Cardiac fibroblast (primary cell): ENCODE measurements around the gene ZNF79.

Experiments
- DNase-seq, 2 donors: peaks; one replicate each; pipeline versions ENCODE4 v3.0.0 to v3.0.0-alpha.2; 2010; ENCODE audit warnings: low read depth in 2 of 2
- H3K4me3 ChIP-seq, 2 donors: replicated peaks in 1 of 2; 1 replicate in 1 of 2; 2 replicates in 1 of 2; pipeline ENCODE4 v1.5.1; 2011; ENCODE audit warnings: low read depth in 2 of 2, low read length in 2 of 2, mild to moderate bottlenecking in 2 of 2, moderate library complexity in 1 of 2
- CTCF ChIP-seq: IDR thresholded peaks from one replicate; pipeline ENCODE4 v1.5.1; 2011; ENCODE audit warnings: low read depth, mild to moderate bottlenecking, low read length, inconsistent platforms

ZNF79 gene

GRCh38 chr9:127415657-127416056 lies 8.5 kb upstream of the ZNF79 start:
- no peak overlapping the region for H3K4me3 ChIP-seq
- no peak for TF ChIP-seq CTCF
- DNase-seq: no peak

GRCh38 chr9:127417131-127418036 lies 6.8 kb upstream of the ZNF79 start:
- no peak for TF ChIP-seq CTCF
- peak in 1 of 2 donors; percentile 20 for DNase-seq
- no peak overlapping the region for H3K4me3 ChIP-seq

GRCh38 chr9:127418037-127418471 lies 6.1 kb upstream of the ZNF79 start:
- TF ChIP-seq CTCF: peak; percentile 10
- H3K4me3 ChIP-seq: no peak overlapping the region
- peak in 1 of 2 donors; percentile 21 for DNase-seq

GRCh38 chr9:127419348-127419747 lies 4.8 kb upstream of the ZNF79 start:
- no peak for TF ChIP-seq CTCF
- peak overlapping the region in 1 of 2 donors; percentile 37 for H3K4me3 ChIP-seq
- DNase-seq: no peak

GRCh38 chr9:127421057-127421456 lies 3.1 kb upstream of the ZNF79 start:
- no peak for DNase-seq
- no peak overlapping the region for H3K4me3 ChIP-seq
- no peak for TF ChIP-seq CTCF

- H3K4me3 ChIP-seq: no peak overlapping the region
- no peak for DNase-seq
- TF ChIP-seq CTCF: no peak
Measured at GRCh38 chr9:127422133-127422782, 1.9 kb upstream of the ZNF79 start.
